Uterus (tissue), 4 donors: Measurements from ENCODE around the gene C5orf63. TPM values are rescaled to one million over a fixed set of nuclear protein-coding genes. Genes with fewer than 3 reads are reported as not detected.

Source experiments
- DNase-seq, 2 donors: peaks; one replicate each; pipeline ENCODE4 v3.0.0-alpha.2; 2019 to 2020
- H3K27ac ChIP-seq, 2 donors: fragments of 200-600 bp; sonication (generic); 1 replicate in 1 of 2; 2 replicates in 1 of 2; pipeline ENCODE4 v1.5.1; 2016 to 2018
- H3K27me3 ChIP-seq, 2 donors: fragments of 200-600 bp; sonication (generic); one replicate each; pipeline ENCODE4 v1.5.1; 2018 to 2019; ENCODE audit warnings: control low read depth in 1 of 2
- H3K36me3 ChIP-seq, 2 donors: fragments of 200-600 bp; sonication (generic); one replicate each; pipeline ENCODE4 v1.5.1; 2019; ENCODE audit warnings: control low read depth in 1 of 2
- H3K4me1 ChIP-seq, 2 donors: fragments of 200-600 bp; sonication (generic); one replicate each; pipeline ENCODE4 v1.5.1; 2018 to 2019; ENCODE audit warnings: control low read depth in 1 of 2
- H3K4me3 ChIP-seq, 2 donors: fragments of 200-600 bp; sonication (generic); 1 replicate in 1 of 2; 2 replicates in 1 of 2; pipeline ENCODE4 v1.5.1; 2018 to 2019; ENCODE audit warnings: mild to moderate bottlenecking in 1 of 2
- H3K9me3 ChIP-seq, 2 donors: fragments of 200-600 bp; sonication (generic); one replicate each; pipeline ENCODE4 v1.5.1; 2019; ENCODE audit warnings: control low read depth in 1 of 2
- POLR2A ChIP-seq, 2 donors: fragments of 450-650 bp; IDR thresholded peaks; one replicate each; pipeline ENCODE4 v1.6.1; 2016; ENCODE audit warnings: antibody characterized with exemption in 2 of 2, mild to moderate bottlenecking in 1 of 2, moderate library complexity in 1 of 2
- intact Hi-C: fragments of 100-400 bp; cut with DNase I; formaldehyde crosslinking; loops from one replicate; pipeline ENCODE4 v1.15.1; 2023; ENCODE audit warnings: low total_unique reads
- total RNA-seq, 4 donors: library from RNA; depleted of rRNA in 3 of 4; stranded (reverse); fragments of >200 nt in 3 of 4; gene quantifications; one replicate each; pipeline versions ENCODE4 v1.1.0 to v1.2.4, GENCODE V29; 2014 to 2023
- TF ChIP-seq, protein P1 (sequence below), 4 experiments: fragments of 200-600 bp in 2 of 4; fragments of 450-650 bp in 2 of 4; sonication (generic) in 2 of 4; IDR thresholded peaks; one replicate each; pipeline ENCODE4 v1.5.1; 2016 to 2019; ENCODE audit warnings: antibody characterized with exemption in 4 of 4, mild to moderate bottlenecking in 2 of 4, moderate library complexity in 1 of 4
- donor health status: DM: yes; HTN: yes; CAD: no.

The C5orf63 gene
- total RNA-seq, 4 donors from 2014 or later, result 3.6 to 6.0 (median 4.8) TPM; not detected in 1

DNA sequence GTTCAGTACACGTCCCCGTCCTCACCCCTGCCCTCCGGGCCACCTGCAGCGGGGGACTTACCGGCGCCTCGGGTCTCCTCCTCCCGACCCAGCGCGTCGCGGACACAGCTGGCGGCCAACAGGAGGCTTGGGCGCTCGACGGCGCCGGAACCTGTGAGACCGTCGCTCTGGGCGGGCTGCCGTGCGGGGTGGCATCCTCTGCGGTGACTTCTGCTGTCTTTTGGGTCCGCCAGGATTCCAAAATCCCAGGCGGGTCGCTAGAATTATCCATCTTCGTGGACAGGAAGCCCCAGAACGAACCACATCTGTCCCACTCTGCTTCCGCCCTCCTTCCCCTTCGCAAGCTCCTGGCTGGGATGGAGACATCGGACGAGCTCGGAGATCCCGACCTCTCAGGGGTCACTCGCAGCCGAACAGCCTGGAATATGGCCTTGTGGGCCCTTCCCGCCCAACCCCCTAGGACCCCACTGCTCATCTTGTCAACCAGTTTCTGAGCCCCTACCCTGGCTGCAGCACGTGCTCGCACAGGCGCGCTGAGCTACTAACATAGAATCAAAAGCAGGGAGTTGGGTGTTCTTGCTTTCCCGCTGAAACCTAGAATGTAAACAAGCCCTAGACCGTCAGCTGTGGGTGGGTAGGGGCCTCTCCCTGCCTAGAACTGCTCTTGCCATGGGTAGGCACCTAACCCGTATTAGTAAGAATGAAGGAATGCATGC is 42.0 kb downstream of the C5orf63 start:
- H3K4me1 ChIP-seq, result peaks cover 0 to 6% of the 10 kb centered on the region in 2 donors
- TF ChIP-seq, protein P1, sequence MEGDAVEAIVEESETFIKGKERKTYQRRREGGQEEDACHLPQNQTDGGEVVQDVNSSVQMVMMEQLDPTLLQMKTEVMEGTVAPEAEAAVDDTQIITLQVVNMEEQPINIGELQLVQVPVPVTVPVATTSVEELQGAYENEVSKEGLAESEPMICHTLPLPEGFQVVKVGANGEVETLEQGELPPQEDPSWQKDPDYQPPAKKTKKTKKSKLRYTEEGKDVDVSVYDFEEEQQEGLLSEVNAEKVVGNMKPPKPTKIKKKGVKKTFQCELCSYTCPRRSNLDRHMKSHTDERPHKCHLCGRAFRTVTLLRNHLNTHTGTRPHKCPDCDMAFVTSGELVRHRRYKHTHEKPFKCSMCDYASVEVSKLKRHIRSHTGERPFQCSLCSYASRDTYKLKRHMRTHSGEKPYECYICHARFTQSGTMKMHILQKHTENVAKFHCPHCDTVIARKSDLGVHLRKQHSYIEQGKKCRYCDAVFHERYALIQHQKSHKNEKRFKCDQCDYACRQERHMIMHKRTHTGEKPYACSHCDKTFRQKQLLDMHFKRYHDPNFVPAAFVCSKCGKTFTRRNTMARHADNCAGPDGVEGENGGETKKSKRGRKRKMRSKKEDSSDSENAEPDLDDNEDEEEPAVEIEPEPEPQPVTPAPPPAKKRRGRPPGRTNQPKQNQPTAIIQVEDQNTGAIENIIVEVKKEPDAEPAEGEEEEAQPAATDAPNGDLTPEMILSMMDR (IDR thresholded peaks at IDR 0.05), result no peak
- no peak for TF ChIP-seq POLR2A (IDR thresholded peaks at IDR 0.05)
- DNase-seq, result no peak

DNA sequence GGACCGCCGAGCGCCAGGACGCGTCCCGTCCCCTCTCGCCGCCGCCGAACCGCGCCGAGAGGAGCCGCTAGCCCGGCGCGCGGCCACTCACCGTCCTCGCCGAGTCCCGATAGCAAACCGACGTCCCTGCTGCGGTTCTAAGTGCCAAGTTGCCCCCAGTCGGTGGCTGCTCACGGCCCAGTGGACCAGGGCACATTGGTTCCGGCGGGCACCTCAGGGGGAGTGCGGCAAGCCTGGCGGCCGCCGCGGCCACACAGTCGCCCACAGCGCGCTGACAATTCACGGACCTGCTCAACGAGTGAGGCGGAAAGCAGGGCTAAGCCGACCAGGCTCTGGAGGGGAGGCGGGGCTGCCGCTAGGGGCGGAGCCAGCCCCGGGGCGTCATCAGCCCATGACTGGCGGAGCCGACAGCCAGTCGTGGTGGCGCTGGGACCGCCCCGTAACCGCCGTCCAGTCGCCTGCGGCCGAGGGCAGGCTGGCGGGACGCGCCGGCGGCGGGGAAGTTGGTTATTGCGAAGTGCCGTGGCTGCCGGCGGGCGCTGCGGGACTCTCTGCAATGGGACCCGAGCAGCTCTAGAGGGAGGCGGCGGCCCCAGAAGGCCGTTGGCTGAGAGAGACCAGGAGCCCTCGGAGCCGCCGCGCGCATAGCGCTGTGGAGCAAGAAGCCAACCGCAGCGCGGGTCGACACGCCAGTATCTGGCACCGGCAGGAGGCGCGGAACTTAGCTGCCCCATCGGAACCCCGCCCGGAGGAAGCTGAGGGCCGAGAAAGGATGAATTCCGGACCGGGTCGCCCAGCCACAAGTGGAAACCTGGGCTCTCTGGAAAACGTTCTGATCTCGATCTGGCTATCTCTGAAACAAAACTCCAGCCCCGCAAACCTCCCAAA is 42.8 kb downstream of the C5orf63 start, which contains the start of gene MARCHF3:
TSS of gene MARCHF3 (minus strand) at position 300 of the 888 bp plus-strand sequence. CDS start 112,387 bp downstream, outside the sequence.
- Histone ChIP-seq H3K4me1 (peaks cover 0 to 6% of the 10 kb centered on the region in 2 donors), H3K36me3 (no peaks in the 10 kb centered on the region), H3K9me3 (no peaks in the 10 kb centered on the region), H3K4me3 (peak within 1 kb of the TSS; percentile 59 to 84), H3K27ac (peak within 1 kb of the TSS; percentile 89 to 91), H3K27me3 (no peaks in the 10 kb centered on the region)
- peak; percentile 93 to 96 for DNase-seq
- TF ChIP-seq POLR2A (IDR thresholded peaks at IDR 0.05), result peak; percentile 94 to 98
- TF ChIP-seq, protein P1 (IDR thresholded peaks at IDR 0.05), result peak; percentile 0 to 38 (median 22)
- intact Hi-C loops, result no loop called here

More for the DNA sequence above, 42.0 kb downstream of the C5orf63 start:
- Histone ChIP-seq H3K4me3 (peak overlapping the region; percentile 59 to 84), H3K36me3 (no peaks in the 10 kb centered on the region), H3K27ac (peak overlapping the region; percentile 89 to 91), H3K27me3 (no peaks in the 10 kb centered on the region), H3K9me3 (no peaks in the 10 kb centered on the region)
- intact Hi-C loops, result no loop called here

DNA sequence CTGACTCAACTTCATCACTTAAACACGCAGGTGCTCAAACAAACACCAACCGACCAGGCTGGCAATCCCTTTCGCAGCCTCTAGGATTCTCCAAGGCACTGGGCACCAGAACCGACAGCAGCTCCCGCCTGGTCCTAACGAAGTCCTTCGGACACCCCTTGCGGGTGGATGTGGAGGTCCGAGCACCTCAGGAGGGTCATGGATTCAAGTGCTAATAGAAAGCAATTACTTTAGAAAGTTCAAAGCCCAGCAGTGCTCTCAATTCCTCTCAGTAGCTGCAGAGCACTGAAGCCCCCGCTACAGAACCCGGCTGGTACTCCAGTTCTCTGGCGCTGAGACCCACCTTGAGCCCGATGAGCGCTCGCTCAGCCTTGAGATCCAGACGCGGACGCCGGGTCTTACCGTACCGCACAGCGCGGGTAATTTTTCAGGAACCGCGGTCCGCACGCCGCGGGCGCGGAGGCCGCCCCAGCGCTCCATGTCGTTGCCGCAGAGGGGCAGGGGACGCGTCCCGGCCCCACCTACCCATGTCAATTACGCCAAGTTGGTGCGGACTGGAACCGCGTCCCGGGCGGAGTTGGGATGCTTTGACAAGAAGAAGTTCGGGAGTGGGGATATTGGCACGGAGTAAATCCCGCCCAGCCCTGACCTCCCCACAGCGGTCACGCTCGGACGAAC is 43.6 kb downstream of the C5orf63 start:
- no peaks in the 10 kb centered on the region for H3K27me3 ChIP-seq
- peak overlapping the region; percentile 59 to 84 for H3K4me3 ChIP-seq
- no peaks in the 10 kb centered on the region for H3K9me3 ChIP-seq
- intact Hi-C loops, result no loop called here
- peak overlapping the region; percentile 89 to 91 for H3K27ac ChIP-seq
- TF ChIP-seq POLR2A (IDR thresholded peaks at IDR 0.05), result no peak
- TF ChIP-seq, protein P1 (IDR thresholded peaks at IDR 0.05), result peak; percentile 22 to 56 (median 43)
- H3K36me3 ChIP-seq, result no peaks in the 10 kb centered on the region
- DNase-seq, result peak; percentile 30 to 49
- H3K4me1 ChIP-seq, result peaks cover 0 to 6% of the 10 kb centered on the region in 2 donors

DNA sequence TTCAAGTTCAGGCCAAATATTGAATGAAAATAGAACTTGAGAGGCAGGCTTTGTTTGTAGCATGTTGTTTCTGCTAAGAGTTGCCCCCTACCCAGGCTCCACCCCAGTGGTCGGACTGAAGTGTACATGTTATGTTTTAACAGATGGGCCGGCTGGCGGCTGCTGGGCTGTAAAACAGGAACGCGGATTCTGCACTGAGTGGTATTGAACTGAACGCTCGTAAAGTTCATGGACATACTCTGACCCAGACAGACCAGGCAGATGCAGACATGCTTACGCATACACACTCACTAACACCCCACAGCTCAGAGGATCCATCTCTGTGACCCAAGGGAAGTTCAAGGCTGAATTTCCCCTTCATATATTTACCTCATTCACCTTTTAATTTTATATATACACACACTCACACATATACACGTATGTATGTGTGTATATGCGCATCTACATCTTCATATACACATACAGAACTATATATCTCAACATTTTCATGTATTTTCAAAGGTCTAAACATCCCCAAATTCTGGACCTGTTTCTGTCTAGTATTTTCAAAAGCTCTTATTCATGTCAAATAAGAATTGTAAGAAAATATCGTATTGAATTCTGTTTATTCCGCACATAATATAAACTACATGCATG is 44.4 kb downstream of the C5orf63 start:
- TF ChIP-seq POLR2A (IDR thresholded peaks at IDR 0.05), result no peak
- TF ChIP-seq, protein P1 (IDR thresholded peaks at IDR 0.05), result no peak
- intact Hi-C loops, result no loop called here
- no peak for DNase-seq
- peak overlapping the region; percentile 59 to 84 for H3K4me3 ChIP-seq
- H3K36me3 ChIP-seq, result no peaks in the 10 kb centered on the region
- H3K4me1 ChIP-seq, result peaks cover 0 to 6% of the 10 kb centered on the region in 2 donors
- H3K27me3 ChIP-seq, result no peaks in the 10 kb centered on the region
- no peak overlapping the region for H3K27ac ChIP-seq
- no peaks in the 10 kb centered on the region for H3K9me3 ChIP-seq
